Right lobe of liver (tissue), 6 donors: ENCODE measurements around the gene CPED1. TPM values are rescaled to one million over a fixed set of nuclear protein-coding genes. Genes with fewer than 3 reads are reported as not detected.

Source experiments
- ATAC-seq, 4 donors: fragments of 200-7000 bp; cut with Tn5 transposase; one replicate each; pipeline ENCODE4 v1.9.1; 2020; ENCODE audit warnings: mild to moderate bottlenecking in 4 of 4, moderate library complexity in 4 of 4
- DNase-seq, 3 donors: peaks; one replicate each; pipeline ENCODE4 v3.0.0-alpha.2; 2020
- H3K27ac ChIP-seq, 3 donors: fragments of 200-600 bp; one replicate each; pipeline ENCODE4 v1.8.0; 2022
- H3K27me3 ChIP-seq, 2 donors: fragments of 200-600 bp; one replicate each; pipeline ENCODE4 v1.8.0; 2022
- H3K36me3 ChIP-seq, 4 donors: fragments of 200-600 bp; sonication (generic) in 1 of 4; one replicate each; pipeline versions ENCODE4 v1.5.1 to v1.8.0; 2017 to 2022; ENCODE audit warnings: control low read depth in 1 of 4
- H3K4me1 ChIP-seq, 4 donors: fragments of 200-600 bp; sonication (generic) in 1 of 4; one replicate each; pipeline versions ENCODE4 v1.5.1 to v1.8.0; 2017 to 2022; ENCODE audit warnings: control low read depth in 1 of 4
- H3K4me3 ChIP-seq, 3 donors: fragments of 200-600 bp; one replicate each; pipeline ENCODE4 v1.8.0; 2022
- H3K9me3 ChIP-seq, 4 donors: fragments of 200-600 bp; sonication (generic) in 1 of 4; one replicate each; pipeline versions ENCODE4 v1.5.1 to v1.8.0; 2017 to 2022; ENCODE audit warnings: control low read depth in 1 of 4
- POLR2A ChIP-seq: fragments of 450-650 bp; IDR thresholded peaks from one replicate; pipeline ENCODE4 v1.6.1; 2017; ENCODE audit warnings: antibody characterized with exemption, mild to moderate bottlenecking
- WGBS: methylation state at CpG from one replicate; pipeline ENCODE4 v1.1.6; 2018; ENCODE audit warnings: low coverage, low lambda C conversion rate; ENCODE audit not compliant: insufficient coverage; ENCODE audit errors: missing lambda C conversion rate; 5-methylcytosine and 5-hydroxymethylcytosine counted together
- intact Hi-C, 2 donors: fragments of 100-400 bp; cut with DNase I; formaldehyde crosslinking; loops; one replicate each; pipeline versions ENCODE4 v1.11.2 to v1.14.1; 2022
- total RNA-seq, 6 experiments: library from RNA; depleted of rRNA in 2 of 6; stranded (reverse); fragments of >200 nt in 2 of 6; fragmentation: NEBNext Ultra II Directional in 3 of 6; extraction: Animal tissue kit (Norgen Biotek cat#: 25700) in 3 of 6; gene quantifications; one replicate each; pipeline versions ENCODE4 v1.1.0 to v1.2.4, GENCODE V29; 2016 to 2023
- TF ChIP-seq, protein P1 (sequence below), 4 donors: fragments of 200-600 bp in 3 of 4; fragments of 450-650 bp in 1 of 4; IDR thresholded peaks; one replicate each; pipeline versions ENCODE4 v1.5.1 to v1.8.0; 2016 to 2022; ENCODE audit warnings: antibody characterized with exemption in 4 of 4, mild to moderate bottlenecking in 2 of 4
- donor health status: DM: no; HTN: yes; CAD: no.
- donor health status: DM: no; HTN: no; CAD: no.
- donor health status: DM: no; HTN: no; CAD: no.
- donor health status: DM: no; HTN: yes; CAD: no.
- donor health status: DM: no; HTN: yes; CAD: no.

CPED1 gene
- total RNA-seq, 6 experiments from 2014 or later, result 24.3 to 45.8 (median 34.9) TPM

DNA sequence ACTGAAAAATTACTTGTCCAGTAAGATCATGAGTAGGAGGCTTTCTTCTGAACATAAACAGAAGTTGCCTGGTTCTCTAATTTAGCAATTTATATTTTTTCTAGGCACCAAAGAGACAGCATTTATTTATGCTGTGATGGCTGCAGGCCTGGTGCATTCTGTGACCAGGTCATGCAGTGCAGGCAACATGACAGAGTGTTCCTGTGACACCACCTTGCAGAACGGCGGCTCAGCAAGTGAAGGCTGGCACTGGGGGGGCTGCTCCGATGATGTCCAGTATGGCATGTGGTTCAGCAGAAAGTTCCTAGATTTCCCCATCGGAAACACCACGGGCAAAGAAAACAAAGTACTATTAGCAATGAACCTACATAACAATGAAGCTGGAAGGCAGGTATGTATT is 343.1 kb downstream of the CPED1 start:
- intact Hi-C loops, result no loop called here
- WGBS, result 52% methylated on average over 4 of the region's 5 CpGs

DNA sequence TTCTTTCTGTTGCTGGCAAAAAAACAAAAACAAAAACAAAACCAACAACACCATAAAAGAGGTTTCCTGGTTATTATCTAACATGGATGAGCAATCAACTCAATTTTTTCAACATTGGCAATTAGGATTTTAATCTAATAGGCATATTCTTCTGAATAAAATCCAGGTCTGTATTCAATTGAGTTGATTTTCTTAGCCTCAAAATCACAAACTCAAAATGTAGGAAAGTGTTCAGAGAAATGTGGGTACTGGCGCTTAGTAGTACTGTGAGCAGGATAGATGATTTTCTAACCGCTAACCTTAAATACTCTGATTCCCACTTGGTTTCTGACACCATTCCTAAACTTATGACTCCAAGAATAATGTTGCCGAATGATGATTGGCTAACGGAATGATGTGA is 345.9 kb downstream of the CPED1 start:
- no peaks in the 10 kb centered on the region for H3K36me3 ChIP-seq
- peaks cover 17 to 29% of the 10 kb centered on the region in 2 donors for H3K27me3 ChIP-seq
- peaks cover 0 to 14% (median 5%) of the 10 kb centered on the region in 4 donors for H3K4me1 ChIP-seq
- H3K27ac ChIP-seq, result no peak overlapping the region
- DNase-seq (no peak), ATAC-seq (no peak)
- no peaks in the 10 kb centered on the region for H3K9me3 ChIP-seq
- no peak for TF ChIP-seq POLR2A
- TF ChIP-seq, protein P1, sequence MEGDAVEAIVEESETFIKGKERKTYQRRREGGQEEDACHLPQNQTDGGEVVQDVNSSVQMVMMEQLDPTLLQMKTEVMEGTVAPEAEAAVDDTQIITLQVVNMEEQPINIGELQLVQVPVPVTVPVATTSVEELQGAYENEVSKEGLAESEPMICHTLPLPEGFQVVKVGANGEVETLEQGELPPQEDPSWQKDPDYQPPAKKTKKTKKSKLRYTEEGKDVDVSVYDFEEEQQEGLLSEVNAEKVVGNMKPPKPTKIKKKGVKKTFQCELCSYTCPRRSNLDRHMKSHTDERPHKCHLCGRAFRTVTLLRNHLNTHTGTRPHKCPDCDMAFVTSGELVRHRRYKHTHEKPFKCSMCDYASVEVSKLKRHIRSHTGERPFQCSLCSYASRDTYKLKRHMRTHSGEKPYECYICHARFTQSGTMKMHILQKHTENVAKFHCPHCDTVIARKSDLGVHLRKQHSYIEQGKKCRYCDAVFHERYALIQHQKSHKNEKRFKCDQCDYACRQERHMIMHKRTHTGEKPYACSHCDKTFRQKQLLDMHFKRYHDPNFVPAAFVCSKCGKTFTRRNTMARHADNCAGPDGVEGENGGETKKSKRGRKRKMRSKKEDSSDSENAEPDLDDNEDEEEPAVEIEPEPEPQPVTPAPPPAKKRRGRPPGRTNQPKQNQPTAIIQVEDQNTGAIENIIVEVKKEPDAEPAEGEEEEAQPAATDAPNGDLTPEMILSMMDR (IDR thresholded peaks at IDR 0.05), result no peak
- no peak overlapping the region for H3K4me3 ChIP-seq
- 100% methylated on average over 4 of the region's 4 CpGs for WGBS
- intact Hi-C loops, result no loop called here

More for the DNA sequence above, 343.1 kb downstream of the CPED1 start:
- peaks cover 17 to 40% of the 10 kb centered on the region in 2 donors for H3K27me3 ChIP-seq
- H3K9me3 ChIP-seq, result no peaks in the 10 kb centered on the region
- DNase-seq (no peak), ATAC-seq (no peak)
- H3K4me3 ChIP-seq, result no peak overlapping the region
- no peak overlapping the region for H3K27ac ChIP-seq
- TF ChIP-seq, protein P1 (IDR thresholded peaks at IDR 0.05), result no peak
- TF ChIP-seq POLR2A, result no peak
- peaks cover 0 to 18% (median 5%) of the 10 kb centered on the region in 4 donors for H3K4me1 ChIP-seq
- no peaks in the 10 kb centered on the region for H3K36me3 ChIP-seq

- H3K36me3 ChIP-seq, result no peaks in the 10 kb centered on the region
- H3K4me3 ChIP-seq, result no peak overlapping the region
- H3K27ac ChIP-seq, result no peak overlapping the region
- peaks cover 0 to 8% (median 1%) of the 10 kb centered on the region in 4 donors for H3K4me1 ChIP-seq
- TF ChIP-seq, protein P1 (IDR thresholded peaks at IDR 0.05), result no peak
- no peak for TF ChIP-seq POLR2A
- intact Hi-C loops, result no loop called here
- WGBS, result 72% methylated on average over 10 of the region's 10 CpGs
- no peaks in the 10 kb centered on the region for H3K9me3 ChIP-seq
- ATAC-seq, result no peak
- peaks cover 13 to 23% of the 10 kb centered on the region in 2 donors for H3K27me3 ChIP-seq
- no peak for DNase-seq
Measured at GRCh38 chr7:121334875-121335648, 346.6 kb downstream of the CPED1 start.

GRCh38 chr7:121336579-121336978 is 348.1 kb downstream of the CPED1 start:
- Histone ChIP-seq H3K9me3 (no peaks in the 10 kb centered on the region), H3K4me1 (no peaks in the 10 kb centered on the region), H3K27me3 (peaks cover 8 to 13% of the 10 kb centered on the region in 2 donors), H3K4me3 (no peak overlapping the region), H3K36me3 (no peaks in the 10 kb centered on the region), H3K27ac (no peak overlapping the region)
- WGBS, result 50% methylated on average over 3 of the region's 3 CpGs
- intact Hi-C loops, result no loop called here
- DNase-seq (no peak), ATAC-seq (no peak)
- no peak for TF ChIP-seq POLR2A
- TF ChIP-seq, protein P1 (IDR thresholded peaks at IDR 0.05), result no peak
